Transverse colon (tissue), 4 donors: ENCODE data around the gene TTC6. TPM values are rescaled to one million over a fixed set of nuclear protein-coding genes. Genes with fewer than 3 reads are reported as not detected.
A peak's percentile ranks its signal among the peaks of the same experiment; 100 is the strongest.

Experiments used
- DNase-seq: peaks from one replicate; pipeline ENCODE4 v3.0.0-alpha.2; 2019
- H3K27ac ChIP-seq, 4 donors: fragments of 200-600 bp; sonication (generic); 2 replicates each; pipeline ENCODE4 v1.5.1; 2016 to 2018; ENCODE audit warnings: inconsistent platforms in 4 of 4
- H3K27me3 ChIP-seq: fragments of 200-600 bp; sonication (generic); 2 replicates; pipeline ENCODE4 v1.5.1; 2017; ENCODE audit warnings: inconsistent platforms
- H3K36me3 ChIP-seq, 4 donors: fragments of 200-600 bp; sonication (generic); 2 replicates each; pipeline ENCODE4 v1.5.1; 2017 to 2019; ENCODE audit warnings: inconsistent platforms in 4 of 4
- H3K4me1 ChIP-seq, 4 donors: fragments of 200-600 bp; sonication (generic); 2 replicates each; pipeline ENCODE4 v1.5.1; 2017 to 2020; ENCODE audit warnings: inconsistent platforms in 4 of 4
- H3K4me3 ChIP-seq, 4 donors: fragments of 200-600 bp; sonication (generic); 1 replicate in 1 of 4; 2 replicates in 3 of 4; pipeline versions ENCODE4 v1.5.1 to v1.6.1; 2017 to 2019; ENCODE audit warnings: inconsistent platforms in 4 of 4
- H3K9me3 ChIP-seq, 2 donors: fragments of 200-600 bp; sonication (generic); 2 replicates each; pipeline ENCODE4 v1.5.1; 2017 to 2019; ENCODE audit warnings: inconsistent platforms in 2 of 2
- CTCF ChIP-seq, 5 experiments: fragments of 200-600 bp in 3 of 5; fragments of 450-650 bp in 2 of 5; sonication (generic) in 3 of 5; IDR thresholded peaks; 1 replicate in 2 of 5; 2 replicates in 3 of 5; pipeline ENCODE4 v1.5.1; 2016 to 2017; ENCODE audit warnings: antibody characterized with exemption in 5 of 5, inconsistent platforms in 3 of 5, mild to moderate bottlenecking in 2 of 5, moderate library complexity in 1 of 5
- EP300 ChIP-seq: sonication (generic); formaldehyde crosslinking; IDR thresholded peaks from one replicate; pipeline ENCODE4 v1.6.1; 2017; ENCODE audit warnings: antibody characterized with exemption, low read depth
- POLR2A ChIP-seq: fragments of 450-650 bp; IDR thresholded peaks from one replicate; pipeline ENCODE4 v1.6.1; 2016; ENCODE audit warnings: antibody characterized with exemption, mild to moderate bottlenecking, moderate library complexity
- POLR2AphosphoS5 ChIP-seq, 3 donors: sonication (generic); formaldehyde crosslinking; IDR thresholded peaks; one replicate each; pipeline ENCODE4 v1.6.1; 2016; ENCODE audit warnings: antibody characterized with exemption in 3 of 3
- WGBS, 2 donors: methylation state at CpG; one replicate each; pipeline ENCODE4 v1.1.5; 2018; ENCODE audit warnings: low coverage in 1 of 2; 5-methylcytosine and 5-hydroxymethylcytosine counted together
- in situ Hi-C, 4 donors: fragments of 200-750 bp; cut with MboI; loops; one replicate each; pipeline versions ENCODE4 v1.15.0 to v1.15.1; 2017; ENCODE audit warnings: low sequenced_read_pairs in 3 of 4, low pct_ligation_motif_present in 1 of 4, low pct_unique_long_range_greater_than_20kb in 1 of 4
- intact Hi-C: fragments of 100-400 bp; cut with DNase I; formaldehyde crosslinking; loops from one replicate; pipeline ENCODE4 v1.15.1; 2023; ENCODE audit warnings: low total_unique reads
- total RNA-seq, 4 donors: library from RNA; depleted of rRNA; stranded (reverse); fragments of >200 nt; gene quantifications; one replicate each; pipeline ENCODE4 v1.1.0, GENCODE V29; 2016

TTC6 gene
- total RNA-seq, 4 donors from 2014 or later = 1.5 to 12.5 (median 4.9) TPM

GRCh38 chr14:37571391-37571790 lies 24.0 kb upstream of the TTC6 start:
- in situ Hi-C loops = loop anchor here in 1 of 4 donors (25.0 kb wide), 1 partner anchor 309 kb away; no protein-coding TSS in a partner anchor
- 85 to 88% methylated on average over 4 of the region's 4 CpGs for WGBS, 2 donors
- DNase-seq = no peak
- H3K4me3 ChIP-seq = no peak overlapping the region
- H3K36me3 ChIP-seq = no peaks in the 10 kb centered on the region
- TF ChIP-seq EP300 = no peak
- H3K4me1 ChIP-seq = peaks cover 0 to 8% (median 3%) of the 10 kb centered on the region in 4 donors
- no peak overlapping the region for H3K27ac ChIP-seq
- H3K9me3 ChIP-seq = no peaks in the 10 kb centered on the region
- peaks cover 7% of the 10 kb centered on the region for H3K27me3 ChIP-seq
- intact Hi-C loops = no loop called here

GRCh38 chr14:37573356-37573755 lies 22.1 kb upstream of the TTC6 start:
- H3K36me3 ChIP-seq = no peaks in the 10 kb centered on the region
- 54 to 75% methylated on average over 2 of the region's 2 CpGs for WGBS, 2 donors
- H3K4me1 ChIP-seq = no peaks in the 10 kb centered on the region
- in situ Hi-C loops = loop anchor here in 1 of 4 donors (25.0 kb wide), 1 partner anchor 311 kb away; no protein-coding TSS in a partner anchor
- no peak for DNase-seq
- TF ChIP-seq EP300 (no peak), CTCF (IDR thresholded peaks at IDR 0.05) (no peak), POLR2A (no peak), POLR2AphosphoS5 (IDR thresholded peaks at IDR 0.05) (no peak)
- peaks cover 7% of the 10 kb centered on the region for H3K27me3 ChIP-seq
- intact Hi-C loops = no loop called here
- H3K4me3 ChIP-seq = no peak overlapping the region
- H3K27ac ChIP-seq = no peak overlapping the region
- H3K9me3 ChIP-seq = no peaks in the 10 kb centered on the region

GRCh38 chr14:37579274-37579673 lies 16.2 kb upstream of the TTC6 start:
- 67 to 78% methylated on average over 8 to 9 of the region's 9 CpGs for WGBS, 2 donors
- H3K27ac ChIP-seq = no peak overlapping the region
- intact Hi-C loops (no loop called here), in situ Hi-C loops (no loop called here)
- H3K9me3 ChIP-seq = no peaks in the 10 kb centered on the region
- H3K27me3 ChIP-seq = peaks cover 26% of the 10 kb centered on the region
- TF ChIP-seq CTCF (IDR thresholded peaks at IDR 0.05) (no peak), POLR2A (no peak), POLR2AphosphoS5 (IDR thresholded peaks at IDR 0.05) (no peak)
- peaks cover 0 to 8% (median 5%) of the 10 kb centered on the region in 4 donors for H3K4me1 ChIP-seq
- no peak for DNase-seq
- no peak overlapping the region for H3K4me3 ChIP-seq
- H3K36me3 ChIP-seq = no peaks in the 10 kb centered on the region

GRCh38 chr14:37580146-37580545 lies 15.3 kb upstream of the TTC6 start:
- no peak overlapping the region for H3K4me3 ChIP-seq
- WGBS, 2 donors = 82 to 86% methylated on average over 2 of the region's 2 CpGs
- peaks cover under 1 to 17% (median 13%) of the 10 kb centered on the region in 4 donors for H3K4me1 ChIP-seq
- no peak for TF ChIP-seq POLR2A
- TF ChIP-seq POLR2AphosphoS5 (IDR thresholded peaks at IDR 0.05) = no peak
- TF ChIP-seq EP300 = no peak
- DNase-seq = no peak
- in situ Hi-C loops (loop anchor here in 1 of 4 donors (10.0 kb wide), 1 partner anchor 335 kb away; no protein-coding TSS in a partner anchor), intact Hi-C loops (no loop called here)
- H3K9me3 ChIP-seq = no peaks in the 10 kb centered on the region
- H3K27me3 ChIP-seq = peaks cover 30% of the 10 kb centered on the region
- no peaks in the 10 kb centered on the region for H3K36me3 ChIP-seq
- no peak overlapping the region for H3K27ac ChIP-seq

GRCh38 chr14:37583358-37584210 lies 11.8 kb upstream of the TTC6 start:
- no peaks in the 10 kb centered on the region for H3K9me3 ChIP-seq
- in situ Hi-C loops (loop anchor here in 1 of 4 donors (10.0 kb wide), 1 partner anchor 339 kb away; no protein-coding TSS in a partner anchor), intact Hi-C loops (no loop called here)
- 9% methylated on average over 59 of the region's 67 CpGs; no CpG with 5 or more reads in 1 of the 2 donors for WGBS, 2 donors
- H3K27me3 ChIP-seq = peaks cover 61% of the 10 kb centered on the region
- H3K36me3 ChIP-seq = no peaks in the 10 kb centered on the region
- H3K4me1 ChIP-seq = peaks cover 4 to 37% (median 18%) of the 10 kb centered on the region in 4 donors
- H3K27ac ChIP-seq = peak overlapping the region; percentile 87 to 94 (median 90)
- DNase-seq = peak; percentile 48
- peak overlapping the region in 3 of 4 donors; percentile 42 to 57 (median 45) for H3K4me3 ChIP-seq
- TF ChIP-seq EP300 = no peak
- TF ChIP-seq POLR2A = peak; percentile 50
